Activated CD8-positive, alpha-beta T cell treated with anti-CD3 and anti-CD28 coated beads, Interleukin-2, amount 10 ng/mL, durations not matched to agents 7 days and 5 days (primary cell): Measurements from ENCODE around the gene SRGN. TPM values are rescaled to one million over a fixed set of nuclear protein-coding genes. Genes with fewer than 3 reads are reported as not detected.
A peak's percentile ranks its signal among the peaks of the same experiment; 100 is the strongest.

Experiments used
- ATAC-seq: fragments of 150-1000 bp; cut with Tn5 transposase; one replicate; pipeline ENCODE4 v1.10.0; 2021; ENCODE audit warnings: moderate library complexity
- CTCF ChIA-PET: fragments of 350-600 bp; sonication (Branson Sonifier 250); formaldehyde crosslinking; loops from one replicate; lab custom pipeline; 2021; ENCODE audit warnings: antibody characterized with exemption; lab: Charles Lee
- POLR2A ChIA-PET: fragments of 350-600 bp; sonication (Branson Sonifier 250); formaldehyde crosslinking; loops from one replicate; lab custom pipeline; 2021; ENCODE audit warnings: antibody characterized with exemption; lab: Charles Lee
- DNase-seq: peaks from one replicate; pipeline ENCODE4 v3.0.0-alpha.2; 2020
- H3K27ac Mint-ChIP-seq: one replicate; pipeline ENCODE4 v1.8.0; 2021; ENCODE audit warnings: mild to moderate bottlenecking, mixed read lengths
- H3K27me3 Mint-ChIP-seq: one replicate; pipeline ENCODE4 v1.8.0; 2021; ENCODE audit warnings: low read depth, mixed read lengths
- H3K36me3 Mint-ChIP-seq: one replicate; pipeline ENCODE4 v1.8.0; 2021; ENCODE audit warnings: low read depth, mixed read lengths
- H3K4me1 Mint-ChIP-seq: one replicate; pipeline ENCODE4 v1.8.0; 2021; ENCODE audit warnings: low read depth, mixed read lengths
- H3K4me3 Mint-ChIP-seq: one replicate; pipeline ENCODE4 v1.8.0; 2021; ENCODE audit warnings: mild to moderate bottlenecking, mixed read lengths
- H3K9me3 Mint-ChIP-seq: one replicate; pipeline ENCODE4 v1.8.0; 2022; ENCODE audit warnings: mixed read lengths; ENCODE audit not compliant: insufficient read depth
- total RNA-seq, 2 experiments: library from RNA; stranded (reverse); gene quantifications; one replicate each; pipeline ENCODE4 v1.2.3, GENCODE V29; 2021

The SRGN gene
- total RNA-seq, 2 experiments from 2014 or later, result 166 to 168 TPM

DNA sequence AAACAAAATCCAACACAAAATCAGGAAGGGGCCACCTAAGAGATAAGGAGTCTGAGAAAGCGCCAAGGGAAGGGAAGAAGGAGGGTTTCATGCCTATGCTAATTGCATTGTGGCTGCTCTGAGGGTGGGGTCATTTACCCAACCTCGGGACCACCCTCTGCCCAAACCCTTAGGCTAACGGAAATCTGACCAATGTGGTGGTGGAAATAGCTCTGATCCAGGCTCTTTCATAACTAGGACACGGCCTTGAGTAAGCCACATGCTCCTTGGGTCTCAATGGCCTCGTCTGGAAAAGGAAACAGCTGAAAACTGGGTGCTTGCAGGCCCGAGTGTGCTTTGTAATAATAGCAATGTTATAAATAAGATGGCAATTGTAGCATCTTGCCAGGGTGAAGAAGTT, 14.9 kb upstream of the SRGN start:
- ChIA-PET POLR2A (interaction anchor here (0.5 to 1.0 kb wide), 4 partner anchors 13 to 149 kb away, joined by 3 to 4 read pairs (median 3); partner anchors contain the start of gene SRGN), CTCF (interaction anchor here (2.1 kb wide), 1 partner anchor 10 kb away, joined by 8 read pairs; no protein-coding TSS in a partner anchor)
- no peak for DNase-seq
- H3K9me3 Mint-ChIP-seq, result no peaks in the 10 kb centered on the region
- H3K27me3 Mint-ChIP-seq, result no peaks in the 10 kb centered on the region
- H3K36me3 Mint-ChIP-seq, result no peaks in the 10 kb centered on the region
- H3K4me1 Mint-ChIP-seq, result peaks cover 14% of the 10 kb centered on the region
- H3K27ac Mint-ChIP-seq, result peak overlapping the region; percentile 25
- no peak for ATAC-seq
- H3K4me3 Mint-ChIP-seq, result no peak overlapping the region

GRCh38 chr10:69073736-69074364, 14.1 kb upstream of the SRGN start:
- H3K9me3 Mint-ChIP-seq, result no peaks in the 10 kb centered on the region
- CTCF ChIA-PET, result interaction anchor here (2.1 kb wide), 2 partner anchors 8 to 10 kb away, joined by 5 to 8 read pairs; no protein-coding TSS in a partner anchor
- no peaks in the 10 kb centered on the region for H3K36me3 Mint-ChIP-seq
- POLR2A ChIA-PET, result interaction anchor here (0.5 to 1.0 kb wide), 2 partner anchors 14 to 59 kb away, joined by 3 to 4 read pairs; partner anchors contain the start of gene SRGN
- H3K4me3 Mint-ChIP-seq, result no peak overlapping the region
- H3K27me3 Mint-ChIP-seq, result no peaks in the 10 kb centered on the region
- no peak for ATAC-seq
- DNase-seq, result no peak
- no peak overlapping the region for H3K27ac Mint-ChIP-seq
- H3K4me1 Mint-ChIP-seq, result peaks cover 14% of the 10 kb centered on the region

DNA sequence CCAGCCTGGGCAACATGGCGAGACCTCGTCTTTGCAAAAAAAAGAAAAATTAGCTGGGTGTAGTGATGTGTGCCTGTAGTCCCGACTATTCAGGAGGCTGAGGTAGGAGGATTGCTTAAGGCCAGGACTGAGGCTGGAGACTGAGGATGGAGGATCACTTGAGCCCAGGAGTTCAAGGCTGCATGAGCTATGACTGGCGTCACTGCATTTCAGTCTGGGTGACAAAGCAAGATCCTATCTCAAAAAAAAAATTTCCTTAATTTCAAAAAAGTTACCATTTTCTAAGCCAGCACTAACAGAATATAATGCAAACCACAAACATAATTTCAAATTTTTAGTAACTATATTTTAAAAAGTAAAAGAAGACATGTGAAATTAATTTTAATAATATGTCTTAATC, 13.4 kb upstream of the SRGN start:
- H3K36me3 Mint-ChIP-seq, result no peaks in the 10 kb centered on the region
- H3K4me1 Mint-ChIP-seq, result peaks cover 14% of the 10 kb centered on the region
- no peak for ATAC-seq
- H3K27me3 Mint-ChIP-seq, result no peaks in the 10 kb centered on the region
- DNase-seq, result no peak
- H3K4me3 Mint-ChIP-seq, result no peak overlapping the region
- ChIA-PET CTCF (interaction anchor here (2.1 kb wide), 1 partner anchor 9 kb away, joined by 5 read pairs; no protein-coding TSS in a partner anchor), POLR2A (no interaction called here)
- no peak overlapping the region for H3K27ac Mint-ChIP-seq
- no peaks in the 10 kb centered on the region for H3K9me3 Mint-ChIP-seq

GRCh38 chr10:69075431-69075830, 12.5 kb upstream of the SRGN start:
- no peak for DNase-seq
- Mint-ChIP-seq H3K4me3 (no peak overlapping the region), H3K4me1 (peaks cover 16% of the 10 kb centered on the region), H3K9me3 (no peaks in the 10 kb centered on the region), H3K27ac (no peak overlapping the region), H3K36me3 (no peaks in the 10 kb centered on the region), H3K27me3 (peaks cover 2% of the 10 kb centered on the region)
- ChIA-PET CTCF (interaction anchor here (2.1 kb wide), 1 partner anchor 10 kb away, joined by 5 read pairs; no protein-coding TSS in a partner anchor), POLR2A (interaction anchor here (0.6 kb wide), 1 partner anchor 1718 kb away, joined by 3 read pairs; no protein-coding TSS in a partner anchor)
- ATAC-seq, result no peak

- H3K4me3 Mint-ChIP-seq, result no peak overlapping the region
These were observed 9.6 kb upstream of the SRGN start for GRCh38 chr10:69078311-69078710.

DNA sequence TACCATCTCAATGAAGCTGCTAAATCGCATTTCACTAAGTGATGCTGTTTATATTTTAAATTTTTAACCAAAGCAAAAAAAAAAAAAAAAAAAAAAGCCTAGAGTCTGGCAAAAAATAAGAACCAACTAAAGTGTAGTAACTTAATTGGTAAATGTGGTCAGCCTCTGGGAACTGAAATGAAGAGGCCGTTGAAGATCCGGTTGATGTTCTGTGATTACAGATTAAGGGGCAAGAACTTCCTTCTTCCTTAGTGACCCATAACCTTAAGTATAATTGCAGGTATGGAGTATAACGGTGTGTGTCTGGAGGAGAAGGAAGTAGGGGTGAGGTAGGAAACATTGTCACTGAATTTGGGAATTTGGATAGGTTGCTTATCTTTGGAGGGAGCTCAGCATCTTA, 7.7 kb upstream of the SRGN start:
- H3K4me3 Mint-ChIP-seq, result no peak overlapping the region
- H3K27me3 Mint-ChIP-seq, result peaks cover 3% of the 10 kb centered on the region
- no peaks in the 10 kb centered on the region for H3K9me3 Mint-ChIP-seq
- no peak for DNase-seq
- H3K27ac Mint-ChIP-seq, result no peak overlapping the region
- peaks cover 5% of the 10 kb centered on the region for H3K4me1 Mint-ChIP-seq
- no peaks in the 10 kb centered on the region for H3K36me3 Mint-ChIP-seq
- ATAC-seq, result no peak
- POLR2A ChIA-PET, result interaction anchor here (0.6 to 1.2 kb wide), 4 partner anchors 8 to 35 kb away, joined by 3 to 5 read pairs (median 4); partner anchors contain the start of gene SRGN
- CTCF ChIA-PET, result no interaction called here

More at GRCh38 chr10:69078311-69078710, 9.6 kb upstream of the SRGN start:
- ChIA-PET POLR2A (no interaction called here), CTCF (interaction anchor here (2.5 kb wide), 1 partner anchor 13 kb away, joined by 8 read pairs; no protein-coding TSS in a partner anchor)
- peaks cover 3% of the 10 kb centered on the region for H3K27me3 Mint-ChIP-seq
- peaks cover 11% of the 10 kb centered on the region for H3K4me1 Mint-ChIP-seq
- no peaks in the 10 kb centered on the region for H3K36me3 Mint-ChIP-seq
- H3K9me3 Mint-ChIP-seq, result no peaks in the 10 kb centered on the region
- no peak for ATAC-seq
- DNase-seq, result no peak
- no peak overlapping the region for H3K27ac Mint-ChIP-seq

GRCh38 chr10:69086001-69086509, 1.8 kb upstream of the SRGN start:
- ChIA-PET CTCF (interaction anchor here (1.1 to 7.6 kb wide), 3 partner anchors 8 to 80 kb away, joined by 3 to 52 read pairs (median 4); no protein-coding TSS in a partner anchor), POLR2A (interaction anchor here (1.1 to 6.1 kb wide), 5 partner anchors 20 to 41 kb away, joined by 3 to 49 read pairs (median 32); no protein-coding TSS in a partner anchor)
- DNase-seq (no peak), ATAC-seq (no peak)
- Mint-ChIP-seq H3K4me3 (peak overlapping the region; percentile 20), H3K9me3 (no peaks in the 10 kb centered on the region), H3K27ac (peak overlapping the region; percentile 71), H3K36me3 (peaks cover 27% of the 10 kb centered on the region), H3K4me1 (peaks cover 42% of the 10 kb centered on the region), H3K27me3 (no peaks in the 10 kb centered on the region)

- H3K36me3 Mint-ChIP-seq, result peaks cover 39% of the 10 kb centered on the region
- peak overlapping the region; percentile 95 for H3K27ac Mint-ChIP-seq
- peaks cover 64% of the 10 kb centered on the region for H3K4me1 Mint-ChIP-seq
- ATAC-seq (no peak), DNase-seq (peak; percentile 38)
- H3K27me3 Mint-ChIP-seq, result no peaks in the 10 kb centered on the region
- ChIA-PET POLR2A (interaction anchor here (0.6 to 6.1 kb wide), 19 partner anchors 9 to 140 kb away, joined by 3 to 49 read pairs (median 5); no protein-coding TSS in a partner anchor), CTCF (interaction anchor here (1.0 to 7.6 kb wide), 5 partner anchors 12 to 99 kb away, joined by 3 to 52 read pairs (median 6); no protein-coding TSS in a partner anchor)
- no peaks in the 10 kb centered on the region for H3K9me3 Mint-ChIP-seq
- peak overlapping the region; percentile 82 for H3K4me3 Mint-ChIP-seq
These were observed 517 bp downstream of the SRGN start for GRCh38 chr10:69088471-69088769.

DNA sequence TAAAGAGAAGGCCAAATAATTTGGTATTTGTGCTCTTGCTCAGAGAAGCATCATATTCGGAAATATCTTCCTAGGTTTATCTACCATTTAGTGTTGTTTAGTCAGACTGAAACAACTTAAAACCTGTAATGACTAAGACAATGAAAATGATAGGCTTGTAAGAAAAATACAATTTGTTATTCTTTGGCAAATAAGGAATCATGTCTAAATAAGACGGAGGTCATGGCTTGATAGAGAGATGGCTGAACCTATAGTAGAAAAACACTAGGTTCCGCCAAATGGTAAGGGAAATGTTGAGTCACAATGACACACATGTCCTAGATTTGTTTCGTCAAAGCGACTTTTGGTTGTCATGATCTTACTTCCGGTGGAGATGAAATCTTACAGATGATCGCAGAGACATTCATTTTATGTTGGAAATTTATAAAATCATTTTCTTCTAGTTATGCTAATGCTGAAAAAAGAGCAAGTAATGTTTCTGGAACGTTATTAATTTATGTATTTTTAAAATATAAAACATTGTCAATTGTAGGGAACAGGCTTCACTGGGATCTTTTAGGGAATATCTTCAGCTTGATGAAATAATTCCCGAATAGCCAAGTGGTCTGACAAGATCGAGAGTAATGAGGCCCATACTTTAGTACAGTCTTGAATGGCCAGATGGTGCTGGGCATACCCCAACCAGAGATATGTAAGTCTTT, 1.0 kb downstream of the SRGN start:
- H3K36me3 Mint-ChIP-seq, result peaks cover 43% of the 10 kb centered on the region
- H3K27me3 Mint-ChIP-seq, result no peaks in the 10 kb centered on the region
- peak overlapping the region; percentile 95 for H3K27ac Mint-ChIP-seq
- ATAC-seq (peak; percentile 25), DNase-seq (peak; percentile 71)
- POLR2A ChIA-PET, result interaction anchor here (0.6 to 6.1 kb wide), 21 partner anchors 23 to 140 kb away, joined by 3 to 49 read pairs (median 5); partner anchors contain the start of gene DDX21
- no peaks in the 10 kb centered on the region for H3K9me3 Mint-ChIP-seq
- CTCF ChIA-PET, result interaction anchor here (0.7 to 7.6 kb wide), 6 partner anchors 11 to 100 kb away, joined by 3 to 52 read pairs (median 4); no protein-coding TSS in a partner anchor
- peaks cover 68% of the 10 kb centered on the region for H3K4me1 Mint-ChIP-seq
- peak overlapping the region; percentile 82 for H3K4me3 Mint-ChIP-seq

- peaks cover 44% of the 10 kb centered on the region for H3K36me3 Mint-ChIP-seq
- CTCF ChIA-PET, result interaction anchor here (0.7 to 7.6 kb wide), 6 partner anchors 24 to 134 kb away, joined by 3 to 52 read pairs (median 10); partner anchors contain the start of gene DDX21
- POLR2A ChIA-PET, result interaction anchor here (0.8 to 6.1 kb wide), 10 partner anchors 16 to 134 kb away, joined by 3 to 49 read pairs (median 7); partner anchors contain the start of gene DDX21
- peak overlapping the region; percentile 95 for H3K27ac Mint-ChIP-seq
- H3K4me1 Mint-ChIP-seq, result peaks cover 71% of the 10 kb centered on the region
- H3K9me3 Mint-ChIP-seq, result no peaks in the 10 kb centered on the region
- peak overlapping the region; percentile 82 for H3K4me3 Mint-ChIP-seq
- no peaks in the 10 kb centered on the region for H3K27me3 Mint-ChIP-seq
- peak; percentile 87 for DNase-seq
- peak; percentile 74 for ATAC-seq
These were observed 2.0 kb downstream of the SRGN start for GRCh38 chr10:69089638-69090599.
